Progenitor cell of endocrine pancreas (in vitro differentiated cells): ENCODE measurements around the gene BRK1. TPM values are rescaled to one million over a fixed set of nuclear protein-coding genes. Genes with fewer than 3 reads are reported as not detected.

Experiments used
- DNase-seq: peaks from one replicate; pipeline ENCODE4 v3.0.0; 2021; ENCODE audit warnings: low spot score; ENCODE audit not compliant: unreplicated experiment
- H3K27ac Mint-ChIP-seq: 2 replicates; pipeline ENCODE4 v1.8.0; 2021; ENCODE audit warnings: mild to moderate bottlenecking, moderate library complexity, mixed read lengths
- H3K27me3 Mint-ChIP-seq: 2 replicates; pipeline ENCODE4 v1.8.0; 2021; ENCODE audit warnings: mixed read lengths
- H3K36me3 Mint-ChIP-seq: 2 replicates; pipeline ENCODE4 v1.8.0; 2022; ENCODE audit warnings: mixed read lengths; ENCODE audit not compliant: insufficient read depth
- H3K4me1 Mint-ChIP-seq: 2 replicates; pipeline ENCODE4 v1.8.0; 2021; ENCODE audit warnings: low read depth, mixed read lengths
- H3K4me3 Mint-ChIP-seq: 2 replicates; pipeline ENCODE4 v1.8.0; 2021; ENCODE audit warnings: low read depth, mild to moderate bottlenecking, moderate library complexity, mixed read lengths
- H3K9me3 Mint-ChIP-seq: 2 replicates; pipeline ENCODE4 v1.8.0; 2021; ENCODE audit warnings: low read depth, mixed read lengths
- CTCF ChIP-seq: fragments of 200-600 bp; sonication (generic); IDR thresholded peaks from one replicate; pipeline ENCODE4 v1.5.0; 2021; ENCODE audit warnings: antibody characterized with exemption, mild to moderate bottlenecking; ENCODE audit not compliant: unreplicated experiment
- total RNA-seq: library from RNA; stranded (reverse); gene quantifications from 2 replicates; pipeline ENCODE4 v1.2.1, GENCODE V29; 2021

BRK1 gene
- total RNA-seq, 1 donor from 2014 or later: 123 TPM

GRCh38 chr3:10108091-10108490 is 7.4 kb upstream of the BRK1 start, which contains the start of gene FANCD2OS:
Gene FANCD2OS, minus strand, starts transcription at chr3:10108255. Its CDS starts 3,481 bp downstream, at chr3:10104774.
- no peak within 1 kb of the TSS for H3K4me3 Mint-ChIP-seq
- no peaks in the 10 kb centered on the region for H3K36me3 Mint-ChIP-seq
- DNase-seq: no peak
- no peaks in the 10 kb centered on the region for H3K4me1 Mint-ChIP-seq
- H3K9me3 Mint-ChIP-seq: no peaks in the 10 kb centered on the region
- H3K27ac Mint-ChIP-seq: no peak within 1 kb of the TSS
- no peak for TF ChIP-seq CTCF
- H3K27me3 Mint-ChIP-seq: peaks cover 7% of the 10 kb centered on the region

DNA sequence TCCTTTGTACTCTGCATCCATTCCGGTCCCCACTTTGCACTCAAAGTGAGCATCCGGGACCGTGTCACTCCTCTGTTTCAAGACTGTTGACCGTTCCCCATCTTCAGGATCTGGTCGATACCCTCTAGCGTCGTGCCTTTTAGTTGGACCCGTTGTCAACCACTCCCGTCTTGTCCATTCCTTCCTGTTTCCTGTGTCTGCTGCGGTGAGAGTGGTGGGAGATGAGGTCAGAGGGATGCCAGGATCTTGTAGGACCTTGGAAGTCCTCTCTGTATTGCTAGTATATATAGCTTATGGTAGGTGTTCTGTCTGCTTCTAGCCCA is 624 bp downstream of the BRK1 start:
- peaks cover 2% of the 10 kb centered on the region for H3K36me3 Mint-ChIP-seq
- peaks cover 4% of the 10 kb centered on the region for H3K27me3 Mint-ChIP-seq
- no peak for DNase-seq
- peak overlapping the region; percentile 97 for H3K4me3 Mint-ChIP-seq
- peaks cover 10% of the 10 kb centered on the region for H3K4me1 Mint-ChIP-seq
- no peak for TF ChIP-seq CTCF
- no peaks in the 10 kb centered on the region for H3K9me3 Mint-ChIP-seq
- peak overlapping the region; percentile 96 for H3K27ac Mint-ChIP-seq

DNA sequence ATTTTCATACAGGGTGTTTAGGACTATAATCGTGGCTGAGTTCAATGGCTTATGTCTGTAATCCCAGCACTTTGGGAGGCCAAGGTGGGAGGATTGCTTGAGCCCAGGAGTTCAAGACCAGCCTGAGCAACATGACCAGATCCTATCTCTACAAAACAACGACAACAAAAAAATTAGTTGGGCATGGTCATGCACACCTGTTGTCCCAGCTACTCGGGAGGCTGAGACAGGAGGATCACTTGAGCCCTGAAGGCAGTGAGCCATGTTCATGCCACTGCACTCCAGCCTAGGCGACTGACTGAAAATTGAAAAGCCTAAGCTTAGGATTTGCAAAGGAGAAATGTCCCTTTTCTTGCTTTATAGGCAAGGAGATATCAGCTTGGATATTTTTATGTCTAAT is 1.5 kb downstream of the BRK1 start:
- Mint-ChIP-seq H3K4me1 (peaks cover 10% of the 10 kb centered on the region), H3K4me3 (peak overlapping the region; percentile 97), H3K27ac (no peak overlapping the region), H3K9me3 (no peaks in the 10 kb centered on the region), H3K36me3 (peaks cover 3% of the 10 kb centered on the region), H3K27me3 (peaks cover 1% of the 10 kb centered on the region)
- no peak for TF ChIP-seq CTCF
- no peak for DNase-seq

GRCh38 chr3:10119376-10119775 is 3.9 kb downstream of the BRK1 start:
- no peaks in the 10 kb centered on the region for H3K9me3 Mint-ChIP-seq
- H3K36me3 Mint-ChIP-seq: peaks cover 5% of the 10 kb centered on the region
- peaks cover 10% of the 10 kb centered on the region for H3K4me1 Mint-ChIP-seq
- no peaks in the 10 kb centered on the region for H3K27me3 Mint-ChIP-seq
- no peak for DNase-seq
- no peak for TF ChIP-seq CTCF
- no peak overlapping the region for H3K4me3 Mint-ChIP-seq
- no peak overlapping the region for H3K27ac Mint-ChIP-seq

DNA sequence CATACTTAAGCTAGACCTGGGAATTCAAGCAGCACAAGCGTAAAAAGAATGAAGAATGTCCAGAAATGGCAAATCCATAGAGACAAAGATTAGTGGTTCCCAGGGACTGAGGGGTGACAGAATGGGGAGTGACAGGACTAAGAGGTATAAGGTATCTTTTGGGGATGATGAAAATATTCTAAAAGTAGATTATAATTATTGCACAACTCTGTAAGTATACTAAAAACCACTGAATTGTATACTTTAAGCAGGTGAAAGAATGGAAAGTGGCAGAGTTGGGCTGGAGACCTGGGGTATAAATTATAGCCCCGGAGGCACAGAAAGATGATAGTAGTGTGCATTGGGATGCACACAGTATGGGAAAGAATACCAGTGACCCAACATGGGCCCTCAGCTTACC is 5.6 kb downstream of the BRK1 start:
- H3K9me3 Mint-ChIP-seq: no peaks in the 10 kb centered on the region
- no peaks in the 10 kb centered on the region for H3K27me3 Mint-ChIP-seq
- no peak for DNase-seq
- H3K27ac Mint-ChIP-seq: peak overlapping the region; percentile 56
- no peak overlapping the region for H3K4me3 Mint-ChIP-seq
- TF ChIP-seq CTCF: no peak
- H3K36me3 Mint-ChIP-seq: peaks cover 8% of the 10 kb centered on the region
- H3K4me1 Mint-ChIP-seq: peaks cover 6% of the 10 kb centered on the region
